B cell (primary cell): Measurements from ENCODE around the gene KCNG4. TPM values are rescaled to one million over a fixed set of nuclear protein-coding genes. Genes with fewer than 3 reads are reported as not detected.

Source experiments
- ATAC-seq: fragments of 200-7000 bp; cut with Tn5 transposase; one replicate; pipeline ENCODE4 v1.10.0; 2021; ENCODE audit warnings: low read depth, mild to moderate bottlenecking, moderate number of reproducible peaks, moderate library complexity
- CTCF ChIA-PET: fragments of 350-600 bp; sonication (Branson Sonifier 250); formaldehyde crosslinking; loops from one replicate; lab custom pipeline; 2021; ENCODE audit warnings: antibody characterized with exemption, inconsistent platforms; lab: Charles Lee
- POLR2A ChIA-PET: fragments of 350-600 bp; sonication (Branson Sonifier 250); formaldehyde crosslinking; loops from one replicate; lab custom pipeline; 2021; ENCODE audit warnings: antibody characterized with exemption; lab: Charles Lee
- DNase-seq: peaks from one replicate; pipeline ENCODE4 v3.0.0; 2013
- H2AFZ ChIP-seq: 2 replicates; pipeline ENCODE4 v1.6.1; 2012; ENCODE audit warnings: mild to moderate bottlenecking, low read depth, low read length; ENCODE audit not compliant: insufficient read depth, poor library complexity, severe bottlenecking
- H3K27ac ChIP-seq, 2 donors: 1 replicate in 1 of 2; 2 replicates in 1 of 2; pipeline ENCODE4 v1.5.1; 2012 to 2013; ENCODE audit warnings: low read length in 2 of 2, mild to moderate bottlenecking in 2 of 2, moderate library complexity in 1 of 2
- H3K27me3 ChIP-seq, 4 experiments: fragments of 200-600 bp in 1 of 4; sonication (generic) in 1 of 4; replicated peaks in 1 of 4; 1 replicate in 2 of 4; 2 replicates in 2 of 4; pipeline versions ENCODE4 v1.6.1 to v1.7.0; 2013 to 2016; ENCODE audit warnings: low read length in 3 of 4, mild to moderate bottlenecking in 2 of 4, mixed read lengths in 1 of 4, moderate library complexity in 1 of 4; ENCODE audit not compliant: insufficient read depth in 4 of 4, control insufficient read depth in 3 of 4; ENCODE audit errors: control extremely low read depth in 1 of 4
- H3K36me3 ChIP-seq, 2 experiments: replicated peaks in 1 of 2; 1 replicate in 1 of 2; 2 replicates in 1 of 2; pipeline versions ENCODE4 v1.6.1 to v1.7.1; 2013; ENCODE audit warnings: low read length in 1 of 2; ENCODE audit not compliant: insufficient read depth in 2 of 2, control insufficient read depth in 1 of 2; ENCODE audit errors: control extremely low read depth in 1 of 2, extremely low read depth in 1 of 2
- H3K4me1 ChIP-seq, 2 donors: fragments of 200-600 bp in 1 of 2; sonication (generic) in 1 of 2; 1 replicate in 1 of 2; 2 replicates in 1 of 2; pipeline versions ENCODE4 v1.5.1 to v1.6.1; 2013 to 2017; ENCODE audit warnings: low read length in 2 of 2; ENCODE audit not compliant: control insufficient read depth in 2 of 2, insufficient read depth in 2 of 2
- H3K4me2 ChIP-seq: replicated peaks from 2 replicates; pipeline ENCODE3; 2012; ENCODE audit warnings: mild to moderate bottlenecking, low read depth, low read length; ENCODE audit not compliant: poor library complexity, severe bottlenecking
- H3K4me3 ChIP-seq, 5 experiments: fragments of 200-600 bp in 1 of 5; sonication (generic) in 1 of 5; 1 replicate in 3 of 5; 2 replicates in 2 of 5; pipeline versions ENCODE4 v1.5.1 to v1.7.0; 2011 to 2016; ENCODE audit warnings: low read length in 4 of 5, mild to moderate bottlenecking in 4 of 5, low read depth in 2 of 5, control low read depth in 1 of 5, moderate library complexity in 1 of 5; ENCODE audit not compliant: insufficient read depth in 1 of 5; ENCODE audit errors: control extremely low read depth in 1 of 5, extremely low read depth in 1 of 5
- H3K79me2 ChIP-seq: fragments of 200-600 bp; sonication (generic); one replicate; pipeline ENCODE4 v1.6.0; 2016; ENCODE audit warnings: low read length; ENCODE audit not compliant: control insufficient read depth, insufficient read depth
- H3K9ac ChIP-seq: fragments of 200-600 bp; sonication (generic); 2 replicates; pipeline ENCODE4 v1.6.1; 2017; ENCODE audit warnings: mild to moderate bottlenecking, low read length, moderate library complexity
- H3K9me3 ChIP-seq, 3 donors: one replicate each; pipeline versions ENCODE4 v1.6.1 to v1.7.1; 2013; ENCODE audit warnings: low read length in 2 of 3; ENCODE audit not compliant: control insufficient read depth in 2 of 3, insufficient read depth in 1 of 3; ENCODE audit errors: control extremely low read depth in 1 of 3
- H4K20me1 ChIP-seq: 2 replicates; pipeline ENCODE4 v1.6.0; 2012; ENCODE audit warnings: mild to moderate bottlenecking, low read length; ENCODE audit not compliant: insufficient read depth, control insufficient read depth, poor library complexity, severe bottlenecking
- H3K27ac Mint-ChIP-seq: one replicate; pipeline ENCODE4 v1.8.0; 2021; ENCODE audit warnings: mixed read lengths
- H3K27me3 Mint-ChIP-seq: one replicate; pipeline ENCODE4 v1.8.0; 2021; ENCODE audit warnings: mixed read lengths
- H3K4me1 Mint-ChIP-seq: one replicate; pipeline ENCODE4 v1.8.0; 2021; ENCODE audit warnings: mixed read lengths
- H3K4me3 Mint-ChIP-seq: one replicate; pipeline ENCODE4 v1.8.0; 2021; ENCODE audit warnings: mixed read lengths
- H3K9me3 Mint-ChIP-seq: one replicate; pipeline ENCODE4 v1.8.0; 2022; ENCODE audit warnings: mixed read lengths; ENCODE audit not compliant: insufficient read depth
- CTCF ChIP-seq: fragments of 200-600 bp; IDR thresholded peaks from one replicate; pipeline ENCODE4 v1.8.0; 2022; ENCODE audit warnings: antibody characterized with exemption, mild to moderate bottlenecking
- EZH2 ChIP-seq: IDR thresholded peaks from 2 replicates; pipeline ENCODE4 v1.6.1; 2012; ENCODE audit warnings: borderline replicate concordance, low read depth, mild to moderate bottlenecking, moderate library complexity, low read length; ENCODE audit not compliant: insufficient read depth, poor library complexity, severe bottlenecking
- WGBS: methylation state at CpG from one replicate; pipeline ENCODE4 v1.1.5; 2013; ENCODE audit warnings: missing lambda C conversion rate; ENCODE audit not compliant: insufficient coverage; 5-methylcytosine and 5-hydroxymethylcytosine counted together
- intact Hi-C: fragments of 100-400 bp; cut with micrococcal nuclease; formaldehyde crosslinking; loops from one replicate; pipeline ENCODE4 v1.10.0; 2022
- polyA plus RNA-seq: library from polyadenylated mRNA; depleted of rRNA; stranded (reverse); fragments of >200 nt; gene quantifications from 2 replicates; pipeline ENCODE4 v1.2.3, GENCODE V29; 2012
- total RNA-seq, 2 donors: library from RNA; stranded (reverse); fragments of 120-200 nt in 1 of 2; gene quantifications; 1 replicate in 1 of 2; 2 replicates in 1 of 2; pipeline versions ENCODE4 v1.2.3 to v1.2.4, GENCODE V29; 2013 to 2022

The KCNG4 gene
- total and polyA plus RNA-seq, 2 donors (not counting 1 experiment from before 2014, with no cell fraction given), result not detected

GRCh38 chr16:84225571-84225970 is 14.2 kb downstream of the KCNG4 start:
- no peak overlapping the region for H3K27ac Mint-ChIP-seq
- TF ChIP-seq EZH2 (no peak), CTCF (no peak)
- DNase-seq, result no peak
- ATAC-seq, result no peak
- Histone ChIP-seq H3K79me2 (no peaks in the 10 kb centered on the region), H3K4me1 (no peaks in the 10 kb centered on the region), H3K9me3 (no peaks in the 10 kb centered on the region), H3K4me3 (no peak overlapping the region), H2AFZ (no peak overlapping the region), H3K4me2 (no peak overlapping the region), H3K27ac (no peak overlapping the region), H3K36me3 (no peaks in the 10 kb centered on the region), H4K20me1 (no peaks in the 10 kb centered on the region), H3K27me3 (peaks cover 0 to 6% (median 0%) of the 10 kb centered on the region in 4 experiments), H3K9ac (no peak overlapping the region)
- H3K9me3 Mint-ChIP-seq, result no peaks in the 10 kb centered on the region
- H3K27me3 Mint-ChIP-seq, result peaks cover 23% of the 10 kb centered on the region
- CTCF ChIA-PET, result no interaction called here
- WGBS, result 95% methylated on average over 5 of the region's 7 CpGs
- no peak overlapping the region for H3K4me3 Mint-ChIP-seq
- POLR2A ChIA-PET, result no interaction called here
- intact Hi-C loops, result no loop called here
- H3K4me1 Mint-ChIP-seq, result no peaks in the 10 kb centered on the region

- no peak overlapping the region for H3K4me3 ChIP-seq
- H3K27ac Mint-ChIP-seq, result no peak overlapping the region
- ATAC-seq (no peak), DNase-seq (no peak)
- no peaks in the 10 kb centered on the region for H3K79me2 ChIP-seq
- POLR2A ChIA-PET, result no interaction called here
- H3K27ac ChIP-seq, result no peak overlapping the region
- H3K4me3 Mint-ChIP-seq, result no peak overlapping the region
- peaks cover 0 to 6% (median 0%) of the 10 kb centered on the region in 4 experiments for H3K27me3 ChIP-seq
- H3K9me3 Mint-ChIP-seq, result no peaks in the 10 kb centered on the region
- no peaks in the 10 kb centered on the region for H3K9me3 ChIP-seq
- no peak overlapping the region for H2AFZ ChIP-seq
- H4K20me1 ChIP-seq, result no peaks in the 10 kb centered on the region
- H3K27me3 Mint-ChIP-seq, result peaks cover 23% of the 10 kb centered on the region
- H3K4me1 Mint-ChIP-seq, result no peaks in the 10 kb centered on the region
- intact Hi-C loops, result no loop called here
- H3K4me2 ChIP-seq, result no peak overlapping the region
- H3K4me1 ChIP-seq, result no peaks in the 10 kb centered on the region
- CTCF ChIA-PET, result no interaction called here
- no peak for TF ChIP-seq CTCF
- TF ChIP-seq EZH2, result no peak
- whole genome bisulfite sequencing, result 89% methylated on average over 3 of the region's 3 CpGs
- no peak overlapping the region for H3K9ac ChIP-seq
- no peaks in the 10 kb centered on the region for H3K36me3 ChIP-seq
These were observed 14.7 kb downstream of the KCNG4 start for GRCh38 chr16:84225126-84225525.
